HG02938 (cell line): Measurements from ENCODE around the gene PDILT.

ENCODE experiments used
- ATAC-seq: cut with Tn5 transposase; IDR thresholded peaks from one replicate; pipeline ENCODE4 v1.9.1; 2021; ENCODE audit warnings: mild to moderate bottlenecking, moderate library complexity; ENCODE audit not compliant: unreplicated experiment

PDILT gene

DNA sequence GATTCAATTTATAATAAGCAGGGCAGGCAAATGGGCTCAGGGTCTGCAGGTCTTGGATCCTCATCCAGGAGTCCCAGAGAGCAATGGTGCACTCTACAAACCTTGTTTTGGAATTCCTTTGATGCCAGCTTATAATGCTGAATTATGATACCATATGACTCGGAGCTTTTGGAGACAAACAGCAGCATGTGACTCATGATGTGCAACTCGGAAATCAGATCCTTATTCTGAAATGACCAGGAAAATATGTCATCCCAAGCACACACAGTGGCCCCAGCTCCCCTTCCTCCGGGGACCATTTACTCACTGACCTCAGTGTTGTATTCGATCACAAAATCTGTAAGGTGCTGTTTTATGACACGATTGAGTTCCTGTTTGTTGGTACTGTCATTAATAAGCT is 31.8 kb downstream of the PDILT start:
- no peak for ATAC-seq

DNA sequence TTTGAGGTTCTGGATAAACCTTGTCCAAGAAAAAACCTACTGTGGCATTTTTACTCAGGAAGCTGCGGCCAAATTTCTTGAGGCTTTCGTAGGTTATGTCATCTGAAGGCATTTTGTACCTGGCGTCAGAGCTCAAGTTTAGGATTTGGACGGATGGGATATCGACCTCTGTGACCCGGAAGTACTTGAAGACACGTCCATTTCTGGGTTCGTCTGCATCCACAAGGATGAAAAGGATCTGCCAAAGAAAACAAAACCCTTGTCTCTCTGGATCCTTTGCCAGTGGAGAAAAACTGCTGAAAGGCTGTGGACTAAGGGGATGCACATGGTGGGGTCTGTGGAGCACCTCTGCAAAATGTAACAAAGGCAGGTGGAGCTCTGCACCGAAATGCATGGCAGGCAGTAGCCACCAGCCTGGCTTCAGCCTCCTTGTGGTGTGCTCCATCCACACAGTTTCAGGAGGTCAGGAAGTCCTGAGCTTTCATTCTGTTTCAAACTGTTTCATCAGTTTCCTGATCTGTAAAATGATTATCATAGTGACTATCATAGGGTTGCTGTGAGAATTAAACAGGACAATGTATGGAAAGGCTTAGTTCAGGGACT is 35.0 kb downstream of the PDILT start:
- ATAC-seq: no peak

DNA sequence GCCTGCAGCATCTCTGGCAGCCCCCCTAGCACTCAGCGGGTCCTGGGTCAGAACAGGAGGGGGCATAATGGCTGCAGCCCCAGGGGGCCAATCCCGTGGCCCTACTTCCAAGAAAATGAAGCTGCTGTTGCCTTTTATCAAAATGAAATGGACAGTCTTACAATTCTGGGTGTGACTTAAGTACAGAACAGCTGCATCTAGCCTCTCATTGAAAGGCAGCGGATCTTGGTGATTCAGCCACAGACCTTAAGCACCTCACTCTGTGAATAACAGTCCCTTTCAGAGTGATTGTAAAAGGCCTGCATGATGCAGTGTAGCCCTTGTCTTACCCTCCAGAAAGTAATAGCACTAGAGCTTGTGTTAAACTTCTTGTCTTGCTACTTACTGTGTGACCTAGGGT is 40.5 kb downstream of the PDILT start:
- no peak for ATAC-seq

DNA sequence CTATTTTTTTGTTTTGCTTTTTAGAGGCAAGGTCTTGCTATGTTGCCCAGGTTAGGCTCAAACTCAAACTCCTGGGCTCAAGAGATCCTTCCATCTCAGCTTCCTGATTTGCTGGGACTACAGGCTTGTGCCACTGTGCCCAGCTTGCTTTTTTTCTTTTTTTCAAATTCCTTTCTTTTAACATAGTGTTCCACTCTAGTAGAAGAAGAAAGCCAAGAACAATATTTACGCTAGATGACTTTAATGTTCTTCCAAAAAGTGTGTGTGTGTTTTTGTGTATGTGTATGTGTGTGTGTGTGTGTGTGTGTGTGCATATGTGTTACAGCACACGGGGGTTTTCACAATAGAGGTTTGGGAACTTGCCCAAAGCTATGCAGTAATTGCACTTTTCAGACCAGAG is 41.3 kb downstream of the PDILT start:
- no peak for ATAC-seq

DNA sequence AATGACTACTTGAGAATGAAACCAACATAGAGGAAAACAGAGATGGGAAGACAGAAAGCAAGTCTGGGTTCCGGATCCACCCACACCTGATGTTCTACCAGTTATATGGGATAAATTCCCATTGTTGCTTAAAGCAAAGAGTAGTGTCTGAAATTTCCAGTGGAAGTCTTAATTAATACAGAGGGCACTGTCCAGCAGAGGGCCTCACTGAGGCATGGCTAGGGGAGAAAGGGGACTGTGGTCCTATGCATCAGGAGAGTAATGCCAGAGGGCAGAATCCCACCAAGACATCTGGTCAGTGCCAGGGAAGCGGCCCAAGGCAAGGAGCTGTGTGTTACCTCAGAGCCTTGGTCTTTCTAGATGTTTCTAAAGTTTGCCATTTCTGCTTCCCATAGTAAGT is 44.5 kb downstream of the PDILT start:
- no peak for ATAC-seq

DNA sequence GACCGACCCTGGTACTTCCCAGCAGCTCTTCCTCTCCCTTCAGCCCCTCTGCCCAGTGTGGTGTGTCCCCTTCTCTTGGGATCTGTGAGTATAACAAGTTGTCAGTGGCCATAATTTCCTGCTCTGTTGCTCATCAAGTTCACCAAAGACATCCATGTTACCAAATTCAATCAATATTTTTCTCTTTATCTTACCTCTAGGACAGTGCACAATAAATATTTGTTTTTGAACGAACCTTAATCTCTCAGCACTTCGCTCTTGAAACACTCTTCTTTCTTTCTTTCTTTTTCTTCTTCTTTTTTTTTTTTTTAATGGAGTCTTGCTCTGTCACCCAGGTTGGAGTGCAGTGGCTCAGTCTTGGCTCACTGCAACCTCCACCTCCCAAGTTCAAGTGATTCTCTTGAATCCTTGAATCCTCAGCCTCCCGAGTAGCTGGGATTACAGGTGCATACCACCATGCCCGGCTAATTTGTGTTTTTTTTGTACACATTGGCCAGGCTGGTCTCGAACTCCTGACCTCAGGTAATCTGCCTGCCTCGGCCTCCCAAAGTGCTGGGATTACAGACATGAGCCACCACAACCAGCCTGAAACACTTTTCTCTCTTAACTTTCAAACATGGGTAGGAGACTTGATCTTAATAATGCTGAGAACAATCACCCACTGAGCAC is 49.3 kb downstream of the PDILT start:
- no peak for ATAC-seq

DNA sequence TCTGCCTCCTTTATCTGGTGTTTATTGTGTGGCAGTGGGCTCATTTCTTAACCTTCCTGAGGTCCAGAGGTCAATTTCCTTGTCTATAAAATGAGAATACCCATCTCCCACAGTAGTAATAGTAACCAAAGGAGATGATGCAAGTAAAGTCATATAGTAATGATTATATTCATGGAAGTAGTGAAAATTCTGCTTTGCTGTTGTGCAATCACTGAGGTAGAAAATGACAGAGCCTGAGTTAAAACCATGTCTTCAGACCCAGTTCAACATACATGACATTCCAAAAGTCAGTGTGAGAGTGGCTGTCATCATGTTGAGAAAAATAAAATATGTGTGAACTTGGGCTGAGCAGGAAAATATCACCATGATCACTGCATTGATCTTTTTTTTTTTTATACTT is 51.2 kb downstream of the PDILT start:
- no peak for ATAC-seq

DNA sequence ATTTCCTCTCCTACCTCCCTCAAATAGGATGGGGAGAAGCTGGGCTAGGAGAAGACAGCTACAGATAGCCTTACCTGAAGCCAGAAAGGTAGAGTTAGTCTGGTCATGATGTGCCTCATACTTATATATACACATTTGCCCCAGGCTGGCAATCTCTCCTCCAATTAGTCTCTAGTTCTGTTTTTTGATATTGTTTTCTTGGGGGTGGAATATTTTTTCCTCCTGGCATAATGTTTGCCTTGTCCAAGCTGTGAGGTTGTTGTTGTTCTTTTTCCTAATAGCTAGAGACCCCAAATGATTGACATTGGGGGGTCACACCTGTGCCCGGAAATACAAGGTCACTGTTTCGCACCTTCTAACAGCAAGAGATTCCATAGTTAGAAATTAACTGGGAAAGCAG is 51.9 kb downstream of the PDILT start, which contains the start of gene UMOD:
Gene UMOD, minus strand, starts transcription at position 101 of the 400 bp plus-strand sequence. CDS start 1,978 bp downstream, outside the sequence.
- no peak for ATAC-seq

DNA sequence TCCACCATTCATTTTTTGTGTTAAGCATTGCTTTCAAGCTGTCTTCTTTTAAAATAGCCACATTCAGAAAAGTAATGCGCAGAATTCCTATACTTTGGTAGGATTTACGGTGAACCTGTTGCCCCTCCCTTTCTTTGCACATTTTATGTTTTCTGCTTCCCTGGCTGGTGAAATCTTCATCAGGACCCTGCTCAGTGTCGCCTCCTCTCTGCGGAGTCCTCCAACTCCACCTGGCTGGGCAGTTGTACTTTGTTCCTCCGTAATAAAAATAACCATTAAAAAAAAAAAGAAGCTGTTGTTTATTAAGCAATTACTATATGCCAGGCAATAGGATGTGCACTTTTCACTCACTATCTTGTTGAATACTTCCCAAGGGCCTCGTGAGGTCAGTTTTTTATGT is 54.9 kb downstream of the PDILT start:
- no peak for ATAC-seq

DNA sequence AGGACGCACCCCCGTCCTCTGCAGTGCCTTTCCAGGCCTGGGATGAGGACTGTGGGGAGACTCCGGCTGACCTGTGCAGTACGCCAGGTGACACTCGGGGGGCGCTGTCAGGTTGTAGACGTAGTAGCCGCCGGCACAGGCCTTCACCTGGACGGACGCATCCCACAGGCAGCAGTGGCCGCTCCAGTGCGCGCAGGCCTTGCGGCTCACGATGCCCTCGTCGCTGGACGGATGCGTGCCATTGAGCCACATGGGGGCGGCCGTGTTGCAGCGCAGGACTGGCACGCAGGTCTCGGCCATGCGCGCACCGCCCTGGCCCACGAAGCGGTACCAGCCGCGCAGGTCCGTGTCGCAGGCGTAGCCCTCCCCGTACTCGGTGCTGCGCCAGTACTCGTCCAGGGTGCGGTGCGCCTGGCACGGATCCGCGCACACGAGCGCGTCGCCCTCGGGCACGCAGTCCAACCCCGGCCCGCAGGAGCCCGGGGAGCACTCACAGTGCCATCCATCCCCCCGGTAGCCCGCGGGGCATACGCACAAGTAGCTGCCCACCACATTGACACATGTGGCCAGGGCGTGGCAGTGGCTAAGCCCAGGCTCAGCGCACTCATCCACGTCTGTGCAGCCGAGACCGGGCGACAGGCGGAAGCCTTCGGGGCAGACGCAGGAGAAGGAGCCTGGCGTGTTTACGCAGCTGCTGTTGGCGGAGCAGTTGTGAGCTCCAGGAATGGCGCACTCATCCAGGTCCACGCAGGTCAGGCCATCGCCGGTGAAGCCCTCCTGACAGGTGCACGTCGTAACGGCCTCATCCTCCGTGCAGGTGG is 56.0 kb downstream of the PDILT start:
- no peak for ATAC-seq

DNA sequence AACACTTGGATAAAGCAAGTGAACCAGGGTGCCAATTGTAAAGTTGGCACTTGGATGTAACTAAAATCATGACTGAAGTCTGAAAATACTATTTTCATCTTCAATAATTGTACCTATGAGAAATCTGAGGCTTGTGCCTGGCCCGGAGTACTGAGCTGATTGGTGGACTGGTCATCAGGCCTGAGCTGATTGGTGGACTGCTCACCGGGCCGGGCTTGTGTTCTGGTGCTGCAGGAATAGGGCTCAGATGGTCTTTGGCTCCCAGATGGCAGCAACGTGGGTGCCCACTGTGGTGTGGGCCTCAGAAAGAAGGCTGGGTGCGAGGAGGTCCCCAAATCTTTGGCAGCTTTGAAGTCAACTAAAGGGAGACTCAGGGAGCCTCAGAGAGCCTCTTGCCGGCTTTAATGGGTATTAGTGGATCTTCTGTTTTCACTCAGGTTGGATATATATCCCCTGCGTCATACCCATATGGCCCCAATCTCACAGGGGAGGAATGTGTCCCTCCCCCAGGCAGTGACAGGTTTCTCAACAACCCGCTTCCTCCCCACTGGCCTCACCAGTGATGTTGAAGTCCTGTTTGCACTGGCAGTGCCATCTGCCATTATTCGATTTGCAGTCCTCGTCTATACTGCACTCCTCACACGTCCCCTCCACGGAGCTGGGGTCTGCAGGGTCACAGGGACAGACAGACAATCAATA is 56.7 kb downstream of the PDILT start:
- ATAC-seq: no peak

DNA sequence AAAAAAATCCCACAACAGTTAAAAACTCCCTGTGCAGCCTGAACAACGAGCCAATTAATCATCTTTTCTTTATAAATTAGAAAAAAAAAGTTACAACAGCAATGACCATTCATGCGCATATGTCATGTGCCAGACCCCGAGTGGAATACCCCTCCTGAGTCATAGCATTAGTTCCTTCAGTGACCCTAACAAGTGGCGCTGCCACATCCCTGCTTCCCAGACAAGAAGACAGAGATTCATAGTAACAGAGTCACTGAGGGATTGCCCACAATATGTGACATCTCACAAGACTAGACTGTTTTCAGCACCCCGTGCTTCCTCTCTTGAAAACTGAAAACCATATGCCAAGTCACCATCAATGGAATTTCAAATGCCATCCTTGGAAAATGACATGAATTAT is 59.9 kb downstream of the PDILT start:
- no peak for ATAC-seq

DNA sequence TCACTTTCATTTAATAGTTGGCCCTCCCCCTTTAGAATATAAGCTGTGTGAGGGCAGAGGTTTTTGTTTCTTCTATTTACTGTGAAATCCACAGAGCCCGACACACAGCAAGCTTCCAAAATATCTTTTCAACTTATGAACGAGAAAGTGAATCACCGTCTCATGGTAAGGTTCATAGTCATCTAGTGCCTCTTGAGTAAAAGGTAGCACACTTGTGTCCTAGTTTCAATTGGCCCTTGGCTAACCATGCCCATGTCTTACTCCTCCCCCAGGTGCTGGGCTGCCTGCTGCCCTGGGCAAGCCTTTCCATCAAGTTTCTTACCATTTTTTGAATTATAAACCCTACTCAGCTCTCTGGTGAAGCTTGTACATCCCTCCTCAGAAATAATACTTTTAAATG is 64.8 kb downstream of the PDILT start:
- ATAC-seq: no peak

DNA sequence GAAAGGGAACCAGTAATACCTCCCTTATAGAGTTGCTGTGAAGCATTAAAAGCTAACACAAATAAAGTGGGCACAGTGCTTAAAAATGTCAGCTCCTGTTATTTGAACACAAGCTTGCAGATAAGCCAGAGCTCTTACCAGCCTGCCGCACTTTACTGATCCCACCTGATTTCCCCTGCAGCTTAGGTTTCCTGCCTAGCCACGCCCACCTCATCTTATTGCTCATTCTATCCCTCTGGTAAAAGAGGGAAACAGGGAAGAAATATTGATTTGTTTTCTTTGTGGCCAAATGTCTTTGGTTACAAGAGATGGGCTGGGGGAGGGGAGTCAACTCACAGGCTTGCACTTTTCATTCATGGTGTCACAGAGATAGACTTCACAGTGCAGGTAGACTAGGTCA is 67.6 kb downstream of the PDILT start:
- no peak for ATAC-seq

DNA sequence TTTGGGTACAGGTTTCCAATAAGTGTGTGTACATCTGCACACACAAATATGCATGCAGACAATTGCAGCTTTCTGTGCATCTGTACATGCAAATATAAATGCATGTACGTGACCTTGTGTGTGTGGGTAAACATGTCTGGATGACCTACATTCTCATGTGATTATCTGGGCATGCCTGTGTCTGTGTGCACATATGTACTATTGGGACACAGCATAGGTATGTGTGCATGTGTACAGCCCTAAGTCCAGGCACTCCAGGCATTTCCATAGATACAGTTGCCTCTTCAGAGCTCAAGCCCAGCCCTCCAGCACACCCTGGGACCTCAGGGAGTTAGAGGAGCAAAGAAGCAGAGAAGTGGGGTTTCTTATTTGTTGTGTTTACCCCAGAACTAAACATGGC is 70.1 kb downstream of the PDILT start:
- ATAC-seq: no peak

DNA sequence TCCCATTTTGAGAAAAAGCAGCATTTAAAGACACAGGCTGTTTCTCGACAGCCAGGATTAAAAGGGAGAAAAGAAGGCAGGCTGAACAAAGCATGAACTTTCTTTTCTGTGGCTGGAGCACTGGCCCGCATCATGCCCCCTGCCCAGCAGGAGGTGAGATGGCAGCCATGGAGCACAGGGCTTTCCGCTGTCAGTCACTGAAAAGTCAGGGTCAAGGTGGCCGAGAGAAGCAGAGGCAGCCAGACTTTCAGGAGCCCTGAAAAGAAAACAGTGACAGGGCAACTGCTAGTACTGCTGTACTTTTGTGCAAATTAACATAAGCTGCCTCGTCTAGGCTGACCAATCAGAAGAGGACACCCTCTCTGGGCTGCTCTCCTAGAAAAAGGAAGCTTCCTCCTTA is 71.4 kb downstream of the PDILT start:
- no peak for ATAC-seq

DNA sequence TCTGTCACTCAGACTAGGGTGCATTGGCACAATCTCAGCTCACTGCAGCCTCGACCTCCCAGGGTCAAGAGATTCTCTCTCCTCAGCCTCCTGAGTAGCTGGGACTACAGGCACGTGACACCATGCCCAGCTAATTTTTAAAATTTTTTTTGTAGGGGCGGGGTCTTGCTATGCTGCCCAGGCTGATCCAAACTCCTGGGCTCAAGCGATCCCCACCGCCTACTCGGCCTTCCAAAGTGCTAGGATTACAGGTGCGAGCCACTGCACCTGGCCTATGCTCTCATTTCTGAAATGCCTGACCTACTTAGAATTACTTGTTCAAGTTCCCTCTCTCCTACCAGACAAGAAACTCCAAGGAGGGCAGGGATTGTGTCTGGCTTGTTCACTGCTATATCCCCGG is 72.1 kb downstream of the PDILT start:
- ATAC-seq: no peak

DNA sequence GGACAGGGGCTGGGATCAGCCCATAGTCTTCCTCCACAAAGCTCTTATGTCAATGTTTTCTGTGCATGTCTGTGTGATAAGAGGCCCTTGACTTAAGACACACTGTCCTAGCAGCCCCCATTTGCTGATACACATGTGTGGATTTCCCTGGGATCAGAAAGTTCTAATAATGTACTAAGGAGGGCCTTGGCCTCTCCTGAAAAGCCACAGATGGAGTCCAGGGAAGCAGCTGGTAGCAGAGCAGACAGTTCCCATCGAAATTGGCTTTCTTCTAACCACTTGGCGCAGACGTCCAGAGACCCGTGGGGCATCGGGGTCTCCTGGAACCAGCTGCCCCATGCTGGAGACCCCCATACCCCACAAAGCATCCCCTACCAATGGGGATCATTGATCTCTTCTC is 72.9 kb downstream of the PDILT start:
- no peak for ATAC-seq

DNA sequence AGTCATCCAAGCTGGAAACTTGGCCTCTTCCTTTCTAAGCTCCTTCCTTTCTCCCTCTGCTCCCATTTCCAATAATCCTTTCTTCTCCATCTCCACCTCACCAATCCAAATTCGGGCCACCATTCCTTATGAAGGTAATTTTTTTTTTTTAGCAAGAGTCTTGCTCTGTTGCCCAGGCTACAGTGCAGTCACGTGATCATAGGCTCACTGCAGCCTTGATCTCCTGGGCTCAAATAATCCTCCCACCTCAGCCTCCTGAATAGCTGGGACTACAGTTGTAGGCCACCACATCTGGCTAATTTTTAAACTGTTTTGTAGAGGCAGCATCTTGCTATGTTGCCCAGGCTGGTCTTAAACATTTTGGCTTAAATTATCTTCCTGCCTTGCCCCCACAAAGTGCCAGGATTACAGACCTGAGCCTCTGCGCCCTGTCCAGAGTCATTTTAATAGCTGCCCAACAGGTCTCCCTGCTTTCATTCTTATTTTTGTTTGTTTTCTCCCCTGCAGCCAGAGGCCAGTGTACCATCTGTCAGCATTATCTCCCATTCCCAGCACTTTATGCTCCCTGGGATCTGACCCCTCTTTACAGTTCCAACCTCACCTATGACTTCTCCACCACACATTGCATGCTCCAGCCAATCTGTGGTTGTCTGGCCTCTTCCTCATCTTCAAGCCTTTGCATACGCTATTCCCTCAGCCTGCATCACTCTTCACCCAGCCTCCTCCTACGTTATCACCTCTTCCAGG is 75.0 kb downstream of the PDILT start:
- ATAC-seq: no peak

DNA sequence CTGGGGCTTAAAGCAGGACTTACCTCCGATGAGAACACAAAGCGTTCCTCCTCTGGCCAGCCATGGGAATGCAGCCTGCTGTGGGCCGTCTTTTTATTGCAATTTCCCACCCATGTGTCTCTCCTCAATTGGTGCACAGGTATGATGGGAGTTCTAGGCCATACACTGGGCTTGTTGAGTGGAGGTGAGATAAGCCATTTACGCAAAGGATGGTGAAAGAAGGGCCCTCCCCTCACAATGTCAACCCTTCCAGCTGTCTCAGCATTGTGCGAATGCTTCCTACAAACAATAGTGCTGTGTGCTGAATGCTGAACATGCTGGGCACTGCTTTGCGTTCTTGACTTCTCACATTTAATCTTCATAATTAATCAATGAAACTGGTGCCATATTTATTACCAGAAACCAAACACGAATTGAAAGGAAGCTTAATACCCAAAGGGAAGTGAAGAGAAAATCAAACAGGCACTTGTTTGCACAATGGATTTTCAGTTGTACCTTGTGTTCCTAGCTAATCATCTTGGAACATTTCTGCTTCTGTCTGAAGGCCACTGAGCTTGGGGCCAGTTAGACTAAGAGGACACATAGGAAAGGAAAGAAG is 77.0 kb downstream of the PDILT start, which contains the start of gene GP2:
Gene GP2, minus strand, starts transcription at position 70 of the 598 bp plus-strand sequence. CDS start 1,082 bp downstream, outside the sequence.
- no peak for ATAC-seq
